Measurements from ENCODE around the gene RBFOX1.

RBFOX1 gene

GRCh38 chr16:7408700-7409365 is 76.2 kb downstream of the RBFOX1 start:
- DNase-seq (ENCODE audit: low spot score): no peak
- no peak for FAIRE-seq

GRCh38 chr16:7419441-7419840 is 86.8 kb downstream of the RBFOX1 start:
- FAIRE-seq: no peak
- DNase-seq (ENCODE audit: low spot score): no peak

GRCh38 chr16:7420079-7420478 is 87.4 kb downstream of the RBFOX1 start:
- no peak for DNase-seq (ENCODE audit: low spot score)
- no peak for FAIRE-seq

- DNase-seq (ENCODE audit: low spot score): no peak
- no peak for FAIRE-seq
These were observed 88.2 kb downstream of the RBFOX1 start for GRCh38 chr16:7420843-7421242.

- no peak for FAIRE-seq
- DNase-seq (ENCODE audit: low spot score): no peak
These were observed 88.9 kb downstream of the RBFOX1 start for GRCh38 chr16:7421578-7421977.

GRCh38 chr16:7422036-7422888 is 89.6 kb downstream of the RBFOX1 start:
- DNase-seq (ENCODE audit: low spot score): no peak
- FAIRE-seq: no peak

- DNase-seq (ENCODE audit: low spot score): no peak
- FAIRE-seq: no peak
These were observed 90.9 kb downstream of the RBFOX1 start for GRCh38 chr16:7423434-7424044.

GRCh38 chr16:7426161-7426560 is 93.5 kb downstream of the RBFOX1 start:
- DNase-seq (ENCODE audit: low spot score) (no peak), FAIRE-seq (no peak)

- DNase-seq (ENCODE audit: low spot score): no peak
- FAIRE-seq: no peak
These were observed 99.1 kb downstream of the RBFOX1 start for GRCh38 chr16:7431723-7432122.

- no peak for FAIRE-seq
- no peak for DNase-seq (ENCODE audit: low spot score)
These were observed 103.7 kb downstream of the RBFOX1 start for GRCh38 chr16:7436306-7436705.

- FAIRE-seq: no peak
- no peak for DNase-seq (ENCODE audit: low spot score)
These were observed 104.6 kb downstream of the RBFOX1 start for GRCh38 chr16:7437135-7437804.

- FAIRE-seq (no peak), DNase-seq (ENCODE audit: low spot score) (no peak)
These were observed 105.2 kb downstream of the RBFOX1 start for GRCh38 chr16:7437843-7438242.

- DNase-seq (ENCODE audit: low spot score): no peak
- no peak for FAIRE-seq
These were observed 106.0 kb downstream of the RBFOX1 start for GRCh38 chr16:7438601-7439000.

- DNase-seq (ENCODE audit: low spot score): no peak
- FAIRE-seq: no peak
These were observed 106.9 kb downstream of the RBFOX1 start for GRCh38 chr16:7439518-7439917.

GRCh38 chr16:7440886-7441400 is 108.3 kb downstream of the RBFOX1 start:
- FAIRE-seq: no peak
- DNase-seq (ENCODE audit: low spot score): no peak

- DNase-seq (ENCODE audit: low spot score) (no peak), FAIRE-seq (no peak)
These were observed 109.4 kb downstream of the RBFOX1 start for GRCh38 chr16:7442050-7442449.

- FAIRE-seq (no peak), DNase-seq (ENCODE audit: low spot score) (no peak)
These were observed 110.5 kb downstream of the RBFOX1 start for GRCh38 chr16:7443142-7443541.

GRCh38 chr16:7443648-7444365 is 111.2 kb downstream of the RBFOX1 start:
- DNase-seq (ENCODE audit: low spot score): no peak
- FAIRE-seq: no peak

GRCh38 chr16:7449306-7449705 is 116.7 kb downstream of the RBFOX1 start:
- FAIRE-seq: no peak
- DNase-seq (ENCODE audit: low spot score): no peak

- FAIRE-seq (no peak), DNase-seq (ENCODE audit: low spot score) (no peak)
These were observed 117.2 kb downstream of the RBFOX1 start for GRCh38 chr16:7449808-7450207.

GRCh38 chr16:7450440-7450839 is 117.8 kb downstream of the RBFOX1 start:
- FAIRE-seq (no peak), DNase-seq (ENCODE audit: low spot score) (no peak)

All from urothelium cell line (cell line).